HepG2 (cell line): ENCODE results near the gene LOXL3. TPM values are rescaled to one million over a fixed set of nuclear protein-coding genes. Genes with fewer than 3 reads are reported as not detected.

Experiments
- NFRKB ChIP-seq: fragments of 450-650 bp; IDR thresholded peaks from 2 replicates; pipeline ENCODE4 v1.6.1; 2017
- PCBP2 ChIP-seq: fragments of 200-400 bp; formaldehyde crosslinking; optimal IDR thresholded peaks from 2 replicates; pipeline ENCODE3; 2018; ENCODE audit warnings: low read length, low read depth; ENCODE audit not compliant: poor library complexity, severe bottlenecking
- U2AF1 ChIP-seq: fragments of 200-400 bp; formaldehyde crosslinking; optimal IDR thresholded peaks from 2 replicates; pipeline ENCODE3; 2017; ENCODE audit warnings: mild to moderate bottlenecking, low read depth, low read length
- ZFP90 ChIP-seq: sonication (generic); formaldehyde crosslinking; IDR thresholded peaks from 2 replicates; pipeline ENCODE4 v1.8.0; 2022; ENCODE audit warnings: missing genetic modification reagents, mild to moderate bottlenecking, inconsistent platforms, borderline replicate concordance
- ZIK1 ChIP-seq: sonication (generic); formaldehyde crosslinking; IDR thresholded peaks from 2 replicates; pipeline ENCODE4 v1.5.0; 2020; ENCODE audit warnings: mild to moderate bottlenecking, low read depth, missing genetic modification reagents, borderline replicate concordance
- ZNF354B ChIP-seq: sonication (generic); formaldehyde crosslinking; IDR thresholded peaks from 2 replicates; pipeline ENCODE4 v1.8.0; 2022; ENCODE audit warnings: mild to moderate bottlenecking, missing genetic modification reagents
- ZNF382 ChIP-seq: sonication (generic); formaldehyde crosslinking; IDR thresholded peaks from 2 replicates; pipeline ENCODE4 v1.5.0; 2020; ENCODE audit warnings: missing genetic modification reagents, mild to moderate bottlenecking, borderline replicate concordance
- ZNF383 ChIP-seq: sonication (generic); formaldehyde crosslinking; IDR thresholded peaks from 2 replicates; pipeline ENCODE4 v1.4.0; 2020; ENCODE audit warnings: missing genetic modification reagents, mild to moderate bottlenecking, borderline replicate concordance
- ZNF564 ChIP-seq: sonication (generic); formaldehyde crosslinking; IDR thresholded peaks from 2 replicates; pipeline ENCODE4 v1.8.1; 2023; ENCODE audit warnings: mild to moderate bottlenecking, missing genetic modification reagents
- ZNF577 ChIP-seq: sonication (generic); formaldehyde crosslinking; IDR thresholded peaks from 2 replicates; pipeline ENCODE4 v1.4.0; 2020; ENCODE audit warnings: mild to moderate bottlenecking, low read depth, missing genetic modification reagents, borderline replicate concordance
- ZNF75D ChIP-seq: sonication (generic); formaldehyde crosslinking; IDR thresholded peaks from 2 replicates; pipeline ENCODE4 v1.8.1; 2023; ENCODE audit warnings: missing genetic modification reagents, mild to moderate bottlenecking, borderline replicate concordance
- polyA plus RNA-seq, 8 experiments: library from polyadenylated mRNA; depleted of rRNA in 3 of 8; stranded (reverse) in 7 of 8; unstranded in 1 of 8; fragments of >200 nt; fragmentation: Illumina TruSeq in 4 of 8; extraction: Trizol in 4 of 8; gene quantifications; 2 replicates each; pipeline versions ENCODE4 v1.2.1 to v1.2.3, GENCODE V29; 2011 to 2016; ENCODE audit warnings: low read depth in 4 of 8, missing spikeins in 1 of 8, mixed read lengths in 1 of 8; ENCODE audit not compliant: insufficient read depth in 1 of 8
- total RNA-seq, 5 experiments: library from RNA; depleted of rRNA; stranded (reverse); fragments of >200 nt; fragmentation: Illumina TruSeq; extraction: Trizol; gene quantifications; 2 replicates each; pipeline ENCODE4 v1.2.3, GENCODE V29; 2016; ENCODE audit warnings: low read depth in 1 of 5
- TF ChIP-seq, protein P1 (sequence below): sonication (generic); formaldehyde crosslinking; IDR thresholded peaks from 2 replicates; pipeline ENCODE4 v1.5.0; 2020; ENCODE audit warnings: mild to moderate bottlenecking, missing genetic modification reagents, moderate library complexity
- TF ChIP-seq, protein P2 (sequence below): sonication (generic); formaldehyde crosslinking; IDR thresholded peaks from 2 replicates; pipeline ENCODE4 v1.4.0; 2020; ENCODE audit warnings: mild to moderate bottlenecking, missing genetic modification reagents
- TF ChIP-seq, protein P3 (sequence below): sonication (generic); formaldehyde crosslinking; IDR thresholded peaks from 2 replicates; pipeline ENCODE4 v1.4.0; 2020; ENCODE audit warnings: missing genetic modification reagents
- TF ChIP-seq, protein P4 (sequence below): sonication (generic); formaldehyde crosslinking; IDR thresholded peaks from 2 replicates; pipeline ENCODE4 v1.5.0; 2020; ENCODE audit warnings: missing genetic modification reagents
- TF ChIP-seq, protein P5 (sequence below): sonication (generic); formaldehyde crosslinking; IDR thresholded peaks from 2 replicates; pipeline ENCODE4 v1.5.0; 2020; ENCODE audit warnings: missing genetic modification reagents
- TF ChIP-seq, protein P6 (sequence below): fragments of 450-650 bp; IDR thresholded peaks from 2 replicates; pipeline ENCODE4 v1.6.1; 2017
- TF ChIP-seq, protein P7 (sequence below): sonication (generic); formaldehyde crosslinking; IDR thresholded peaks from 2 replicates; pipeline ENCODE4 v1.5.1; 2020; ENCODE audit warnings: missing genetic modification reagents, mild to moderate bottlenecking, borderline replicate concordance

Gene LOXL3
- total and polyA plus RNA-seq, 2 of the 13 experiments (the other 11 are each of a cell fraction or from before 2014, with no cell fraction given) = 0.55 to 6.5 TPM

DNA sequence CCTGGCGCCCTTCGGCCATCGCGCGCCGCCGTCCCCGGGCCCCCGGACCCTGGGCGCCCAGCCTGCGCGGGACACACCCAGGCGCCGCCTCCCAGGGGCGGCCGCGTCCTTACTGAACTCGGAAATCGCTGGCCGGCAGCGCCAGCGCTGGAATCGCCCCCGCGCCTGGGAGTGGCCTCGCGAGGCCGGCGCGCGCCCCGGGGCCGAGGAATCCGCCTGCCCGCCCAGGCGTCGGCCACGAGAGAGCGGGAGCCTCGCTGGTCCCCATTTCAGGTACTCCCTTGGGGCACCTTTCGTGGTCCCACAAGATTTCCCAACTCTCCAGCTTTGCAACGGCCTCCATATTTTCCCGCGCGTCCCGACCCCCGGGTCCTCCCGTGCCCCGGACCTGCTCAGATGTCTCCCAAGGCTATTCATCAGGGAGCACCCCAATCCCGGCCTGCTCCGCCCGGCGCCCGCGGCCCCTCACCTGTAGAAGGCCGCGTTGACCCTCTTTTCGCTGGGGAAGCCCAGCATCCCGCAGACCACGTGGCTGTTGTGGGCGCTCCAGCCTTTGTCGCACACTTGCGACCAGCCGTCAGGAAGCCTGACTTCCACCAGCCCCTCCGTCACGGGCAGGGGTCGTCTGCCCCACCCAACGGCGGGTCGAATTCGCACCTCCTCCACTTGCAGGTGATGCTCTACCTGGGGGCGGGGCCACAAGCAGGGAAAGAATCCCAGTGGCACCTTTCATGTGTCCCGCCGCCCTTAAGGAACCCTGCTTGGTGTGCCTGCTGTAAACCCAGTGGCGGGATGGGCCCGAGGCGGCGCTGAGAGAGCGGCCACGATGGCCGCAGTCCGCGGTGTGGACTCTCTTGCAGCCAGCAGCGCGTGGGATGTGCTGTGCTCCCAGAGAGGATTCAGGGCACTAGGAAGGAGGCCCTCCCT, 4.6 kb downstream of the LOXL3 start (continued):
- TF ChIP-seq ZNF577 (CRISPR knock-in tag) (no peak), U2AF1 (no peak), ZIK1 (CRISPR knock-in tag) (peak; percentile 74; the same call in 1 of the 2 replicates), ZNF564 (CRISPR knock-in tag) (no peak), ZNF75D (no peak), NFRKB (no peak), ZFP90 (CRISPR knock-in tag) (no peak), ZNF383 (CRISPR knock-in tag) (no peak), ZNF354B (no peak), PCBP2 (no peak), ZNF382 (CRISPR knock-in tag) (no peak)
- TF ChIP-seq, protein P1, sequence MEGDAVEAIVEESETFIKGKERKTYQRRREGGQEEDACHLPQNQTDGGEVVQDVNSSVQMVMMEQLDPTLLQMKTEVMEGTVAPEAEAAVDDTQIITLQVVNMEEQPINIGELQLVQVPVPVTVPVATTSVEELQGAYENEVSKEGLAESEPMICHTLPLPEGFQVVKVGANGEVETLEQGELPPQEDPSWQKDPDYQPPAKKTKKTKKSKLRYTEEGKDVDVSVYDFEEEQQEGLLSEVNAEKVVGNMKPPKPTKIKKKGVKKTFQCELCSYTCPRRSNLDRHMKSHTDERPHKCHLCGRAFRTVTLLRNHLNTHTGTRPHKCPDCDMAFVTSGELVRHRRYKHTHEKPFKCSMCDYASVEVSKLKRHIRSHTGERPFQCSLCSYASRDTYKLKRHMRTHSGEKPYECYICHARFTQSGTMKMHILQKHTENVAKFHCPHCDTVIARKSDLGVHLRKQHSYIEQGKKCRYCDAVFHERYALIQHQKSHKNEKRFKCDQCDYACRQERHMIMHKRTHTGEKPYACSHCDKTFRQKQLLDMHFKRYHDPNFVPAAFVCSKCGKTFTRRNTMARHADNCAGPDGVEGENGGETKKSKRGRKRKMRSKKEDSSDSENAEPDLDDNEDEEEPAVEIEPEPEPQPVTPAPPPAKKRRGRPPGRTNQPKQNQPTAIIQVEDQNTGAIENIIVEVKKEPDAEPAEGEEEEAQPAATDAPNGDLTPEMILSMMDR (CRISPR knock-in tag) = peak; percentile 11; the same call in 1 of the 2 replicates
- TF ChIP-seq, protein P2, sequence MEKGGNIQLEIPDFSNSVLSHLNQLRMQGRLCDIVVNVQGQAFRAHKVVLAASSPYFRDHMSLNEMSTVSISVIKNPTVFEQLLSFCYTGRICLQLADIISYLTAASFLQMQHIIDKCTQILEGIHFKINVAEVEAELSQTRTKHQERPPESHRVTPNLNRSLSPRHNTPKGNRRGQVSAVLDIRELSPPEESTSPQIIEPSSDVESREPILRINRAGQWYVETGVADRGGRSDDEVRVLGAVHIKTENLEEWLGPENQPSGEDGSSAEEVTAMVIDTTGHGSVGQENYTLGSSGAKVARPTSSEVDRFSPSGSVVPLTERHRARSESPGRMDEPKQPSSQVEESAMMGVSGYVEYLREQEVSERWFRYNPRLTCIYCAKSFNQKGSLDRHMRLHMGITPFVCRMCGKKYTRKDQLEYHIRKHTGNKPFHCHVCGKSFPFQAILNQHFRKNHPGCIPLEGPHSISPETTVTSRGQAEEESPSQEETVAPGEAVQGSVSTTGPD = no peak
- TF ChIP-seq, protein P3, sequence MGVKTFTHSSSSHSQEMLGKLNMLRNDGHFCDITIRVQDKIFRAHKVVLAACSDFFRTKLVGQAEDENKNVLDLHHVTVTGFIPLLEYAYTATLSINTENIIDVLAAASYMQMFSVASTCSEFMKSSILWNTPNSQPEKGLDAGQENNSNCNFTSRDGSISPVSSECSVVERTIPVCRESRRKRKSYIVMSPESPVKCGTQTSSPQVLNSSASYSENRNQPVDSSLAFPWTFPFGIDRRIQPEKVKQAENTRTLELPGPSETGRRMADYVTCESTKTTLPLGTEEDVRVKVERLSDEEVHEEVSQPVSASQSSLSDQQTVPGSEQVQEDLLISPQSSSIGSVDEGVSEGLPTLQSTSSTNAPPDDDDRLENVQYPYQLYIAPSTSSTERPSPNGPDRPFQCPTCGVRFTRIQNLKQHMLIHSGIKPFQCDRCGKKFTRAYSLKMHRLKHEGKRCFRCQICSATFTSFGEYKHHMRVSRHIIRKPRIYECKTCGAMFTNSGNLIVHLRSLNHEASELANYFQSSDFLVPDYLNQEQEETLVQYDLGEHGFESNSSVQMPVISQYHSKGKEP = no peak
- TF ChIP-seq, protein P4, sequence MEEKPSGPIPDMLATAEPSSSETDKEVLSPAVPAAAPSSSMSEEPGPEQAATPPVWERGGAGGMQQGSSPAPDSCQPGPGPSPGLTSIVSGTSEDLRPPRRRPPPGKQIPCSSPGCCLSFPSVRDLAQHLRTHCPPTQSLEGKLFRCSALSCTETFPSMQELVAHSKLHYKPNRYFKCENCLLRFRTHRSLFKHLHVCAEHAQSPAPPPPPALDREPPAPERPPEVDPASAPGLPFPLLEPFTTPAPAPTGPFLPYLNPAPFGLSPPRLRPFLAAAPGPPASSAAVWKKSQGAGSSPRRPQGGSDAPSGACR = no peak
- TF ChIP-seq, protein P5, sequence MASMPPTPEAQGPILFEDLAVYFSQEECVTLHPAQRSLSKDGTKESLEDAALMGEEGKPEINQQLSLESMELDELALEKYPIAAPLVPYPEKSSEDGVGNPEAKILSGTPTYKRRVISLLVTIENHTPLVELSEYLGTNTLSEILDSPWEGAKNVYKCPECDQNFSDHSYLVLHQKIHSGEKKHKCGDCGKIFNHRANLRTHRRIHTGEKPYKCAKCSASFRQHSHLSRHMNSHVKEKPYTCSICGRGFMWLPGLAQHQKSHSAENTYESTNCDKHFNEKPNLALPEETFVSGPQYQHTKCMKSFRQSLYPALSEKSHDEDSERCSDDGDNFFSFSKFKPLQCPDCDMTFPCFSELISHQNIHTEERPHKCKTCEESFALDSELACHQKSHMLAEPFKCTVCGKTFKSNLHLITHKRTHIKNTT (CRISPR knock-in tag) = no peak
- TF ChIP-seq, protein P6, sequence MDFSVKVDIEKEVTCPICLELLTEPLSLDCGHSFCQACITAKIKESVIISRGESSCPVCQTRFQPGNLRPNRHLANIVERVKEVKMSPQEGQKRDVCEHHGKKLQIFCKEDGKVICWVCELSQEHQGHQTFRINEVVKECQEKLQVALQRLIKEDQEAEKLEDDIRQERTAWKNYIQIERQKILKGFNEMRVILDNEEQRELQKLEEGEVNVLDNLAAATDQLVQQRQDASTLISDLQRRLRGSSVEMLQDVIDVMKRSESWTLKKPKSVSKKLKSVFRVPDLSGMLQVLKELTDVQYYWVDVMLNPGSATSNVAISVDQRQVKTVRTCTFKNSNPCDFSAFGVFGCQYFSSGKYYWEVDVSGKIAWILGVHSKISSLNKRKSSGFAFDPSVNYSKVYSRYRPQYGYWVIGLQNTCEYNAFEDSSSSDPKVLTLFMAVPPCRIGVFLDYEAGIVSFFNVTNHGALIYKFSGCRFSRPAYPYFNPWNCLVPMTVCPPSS = no peak
- TF ChIP-seq, protein P7, sequence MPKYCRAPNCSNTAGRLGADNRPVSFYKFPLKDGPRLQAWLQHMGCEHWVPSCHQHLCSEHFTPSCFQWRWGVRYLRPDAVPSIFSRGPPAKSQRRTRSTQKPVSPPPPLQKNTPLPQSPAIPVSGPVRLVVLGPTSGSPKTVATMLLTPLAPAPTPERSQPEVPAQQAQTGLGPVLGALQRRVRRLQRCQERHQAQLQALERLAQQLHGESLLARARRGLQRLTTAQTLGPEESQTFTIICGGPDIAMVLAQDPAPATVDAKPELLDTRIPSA (CRISPR knock-in tag) = no peak
